ENCODE measurements around the gene NPAS3.

DNA sequence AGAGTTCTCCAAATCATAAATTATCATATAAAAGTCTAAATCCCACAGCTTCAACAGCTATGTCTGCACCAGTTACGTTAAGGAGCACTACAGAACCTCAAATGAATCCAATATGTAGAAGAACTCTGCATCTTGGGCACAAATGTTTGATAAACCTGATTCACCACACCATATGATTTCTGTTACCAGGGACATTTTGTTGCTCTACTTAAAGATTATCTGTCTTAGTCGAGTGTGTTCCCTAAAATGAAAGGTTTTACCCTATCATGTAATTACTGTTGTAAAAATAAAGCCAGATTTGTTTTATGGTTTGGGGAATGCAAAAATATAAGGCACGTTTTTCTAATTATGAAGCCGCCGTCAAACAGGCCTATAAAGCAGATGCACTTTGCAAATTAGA, 649.1 kb downstream of the NPAS3 start:
- TF ChIP-seq, protein P1, sequence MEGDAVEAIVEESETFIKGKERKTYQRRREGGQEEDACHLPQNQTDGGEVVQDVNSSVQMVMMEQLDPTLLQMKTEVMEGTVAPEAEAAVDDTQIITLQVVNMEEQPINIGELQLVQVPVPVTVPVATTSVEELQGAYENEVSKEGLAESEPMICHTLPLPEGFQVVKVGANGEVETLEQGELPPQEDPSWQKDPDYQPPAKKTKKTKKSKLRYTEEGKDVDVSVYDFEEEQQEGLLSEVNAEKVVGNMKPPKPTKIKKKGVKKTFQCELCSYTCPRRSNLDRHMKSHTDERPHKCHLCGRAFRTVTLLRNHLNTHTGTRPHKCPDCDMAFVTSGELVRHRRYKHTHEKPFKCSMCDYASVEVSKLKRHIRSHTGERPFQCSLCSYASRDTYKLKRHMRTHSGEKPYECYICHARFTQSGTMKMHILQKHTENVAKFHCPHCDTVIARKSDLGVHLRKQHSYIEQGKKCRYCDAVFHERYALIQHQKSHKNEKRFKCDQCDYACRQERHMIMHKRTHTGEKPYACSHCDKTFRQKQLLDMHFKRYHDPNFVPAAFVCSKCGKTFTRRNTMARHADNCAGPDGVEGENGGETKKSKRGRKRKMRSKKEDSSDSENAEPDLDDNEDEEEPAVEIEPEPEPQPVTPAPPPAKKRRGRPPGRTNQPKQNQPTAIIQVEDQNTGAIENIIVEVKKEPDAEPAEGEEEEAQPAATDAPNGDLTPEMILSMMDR (IDR thresholded peaks at IDR 0.05): no peak
- TF ChIP-seq EZH2phosphoT487 (IDR thresholded peaks at IDR 0.05): no peak
- no peak for TF ChIP-seq EZH2 (IDR thresholded peaks at IDR 0.05)
